Hepatocyte (in vitro differentiated cells): ENCODE measurements around the gene PPP2R5B.

Experiments used
- EZH2 ChIP-seq: fragments of 200-600 bp; sonication (generic); IDR thresholded peaks from 2 replicates; pipeline ENCODE4 v1.6.1; 2016; ENCODE audit warnings: antibody characterized with exemption, mild to moderate bottlenecking, borderline replicate concordance
- TF ChIP-seq, protein P1 (sequence below): fragments of 200-600 bp; sonication (generic); IDR thresholded peaks from 2 replicates; pipeline ENCODE4 v1.5.1; 2016; ENCODE audit warnings: antibody characterized with exemption, mild to moderate bottlenecking; ENCODE audit not compliant: poor library complexity

DNA sequence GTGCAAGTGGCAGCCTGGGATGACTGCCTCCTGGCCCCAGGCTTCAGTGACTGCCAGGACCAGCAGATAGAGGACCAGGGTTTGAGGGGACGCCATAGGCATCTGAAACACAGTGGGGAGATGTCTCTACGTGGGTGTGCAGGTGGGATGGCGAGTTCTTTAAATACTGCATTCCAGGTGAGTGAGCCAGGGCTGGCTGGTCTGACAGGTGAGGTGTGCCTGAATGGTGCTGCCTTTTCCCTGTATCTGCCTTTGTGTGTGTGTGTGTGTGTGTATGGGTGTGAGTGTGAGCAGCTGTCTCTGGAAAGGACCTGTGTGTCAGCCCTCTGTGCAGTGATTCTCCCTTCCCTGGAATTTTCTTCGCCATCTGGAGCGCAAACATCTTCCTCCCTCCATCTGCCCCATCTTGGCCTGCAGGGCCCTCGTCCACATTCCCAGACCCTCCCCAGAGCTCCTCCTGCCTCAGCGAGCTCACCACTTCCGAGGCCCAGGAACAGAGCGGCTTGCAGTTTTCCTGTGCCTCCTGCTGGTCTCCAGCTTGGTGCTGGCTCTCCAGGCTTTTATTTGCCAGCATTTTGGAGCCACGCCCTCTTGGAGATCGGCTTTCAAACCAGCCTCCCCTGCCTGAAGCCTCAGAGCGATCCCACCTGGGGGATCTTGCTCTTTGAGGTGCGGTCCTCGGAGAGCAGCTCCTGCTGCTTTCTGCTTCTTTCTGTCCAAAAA, 11.0 kb downstream of the PPP2R5B start, which contains the start of gene GPHA2:
- TF ChIP-seq, protein P1, sequence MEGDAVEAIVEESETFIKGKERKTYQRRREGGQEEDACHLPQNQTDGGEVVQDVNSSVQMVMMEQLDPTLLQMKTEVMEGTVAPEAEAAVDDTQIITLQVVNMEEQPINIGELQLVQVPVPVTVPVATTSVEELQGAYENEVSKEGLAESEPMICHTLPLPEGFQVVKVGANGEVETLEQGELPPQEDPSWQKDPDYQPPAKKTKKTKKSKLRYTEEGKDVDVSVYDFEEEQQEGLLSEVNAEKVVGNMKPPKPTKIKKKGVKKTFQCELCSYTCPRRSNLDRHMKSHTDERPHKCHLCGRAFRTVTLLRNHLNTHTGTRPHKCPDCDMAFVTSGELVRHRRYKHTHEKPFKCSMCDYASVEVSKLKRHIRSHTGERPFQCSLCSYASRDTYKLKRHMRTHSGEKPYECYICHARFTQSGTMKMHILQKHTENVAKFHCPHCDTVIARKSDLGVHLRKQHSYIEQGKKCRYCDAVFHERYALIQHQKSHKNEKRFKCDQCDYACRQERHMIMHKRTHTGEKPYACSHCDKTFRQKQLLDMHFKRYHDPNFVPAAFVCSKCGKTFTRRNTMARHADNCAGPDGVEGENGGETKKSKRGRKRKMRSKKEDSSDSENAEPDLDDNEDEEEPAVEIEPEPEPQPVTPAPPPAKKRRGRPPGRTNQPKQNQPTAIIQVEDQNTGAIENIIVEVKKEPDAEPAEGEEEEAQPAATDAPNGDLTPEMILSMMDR: no peak
- TF ChIP-seq EZH2: no peak
